Cardiac septum (tissue), 1 donor: ENCODE measurements around the gene HAGHL. TPM values are rescaled to one million over a fixed set of nuclear protein-coding genes. Genes with fewer than 3 reads are reported as not detected.
"Not testable (repeated sequence)": the region's sequence is repeated elsewhere in the genome, so short reads cannot be mapped to it uniquely, and the experiment has no call there.

Experiments
- DNase-seq: peaks from one replicate; pipeline ENCODE4 v3.0.0-alpha.2; 2020; ENCODE audit warnings: low spot score
- intact Hi-C: fragments of 100-400 bp; cut with DNase I; formaldehyde crosslinking; loops from one replicate; pipeline ENCODE4 v1.14.0; 2022
- total RNA-seq: library from RNA; stranded (reverse); fragmentation: NEBNext Ultra II Directional; extraction: Animal tissue kit (Norgen Biotek cat#: 25700); gene quantifications from one replicate; pipeline ENCODE4 v1.2.1, GENCODE V29; 2021
- donor health status: DM: no; HTN: no; CAD: no.

HAGHL gene
- total RNA-seq, 1 donor from 2014 or later, result 10.9 TPM

DNA sequence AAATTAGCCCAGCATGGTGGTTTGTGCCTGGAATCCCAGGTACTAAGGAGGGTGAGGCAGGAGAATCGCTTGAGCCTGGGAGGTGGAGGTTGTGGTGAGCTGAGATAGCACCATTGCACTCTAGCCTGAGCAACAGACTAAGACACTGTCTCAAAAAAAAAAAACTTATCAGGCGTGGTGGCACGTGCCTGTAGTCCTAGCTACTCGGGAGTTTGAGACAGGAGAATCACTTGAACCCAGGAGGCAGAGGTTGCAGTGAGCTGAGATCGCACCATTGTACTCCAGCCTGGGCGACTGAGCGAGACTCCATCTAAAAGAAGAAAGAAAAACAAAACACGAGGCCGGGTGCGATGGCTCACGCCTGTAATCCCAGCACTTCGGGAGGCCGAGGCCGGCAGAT is 16.0 kb downstream of the HAGHL start:
- DNase-seq, result not testable (repeated sequence)

GRCh38 chr16:743794-744500 is 17.0 kb downstream of the HAGHL start:
- intact Hi-C loops, result loop anchor here (5.0 kb wide), 1 partner anchor 43 kb away; the partner anchor contains the start of genes CHTF18 and RPUSD1
- no peak for DNase-seq

More for the DNA sequence above, 16.0 kb downstream of the HAGHL start:
- intact Hi-C loops, result loop anchor here (5.0 kb wide), 1 partner anchor 44 kb away; the partner anchor contains the start of genes CHTF18 and RPUSD1

DNA sequence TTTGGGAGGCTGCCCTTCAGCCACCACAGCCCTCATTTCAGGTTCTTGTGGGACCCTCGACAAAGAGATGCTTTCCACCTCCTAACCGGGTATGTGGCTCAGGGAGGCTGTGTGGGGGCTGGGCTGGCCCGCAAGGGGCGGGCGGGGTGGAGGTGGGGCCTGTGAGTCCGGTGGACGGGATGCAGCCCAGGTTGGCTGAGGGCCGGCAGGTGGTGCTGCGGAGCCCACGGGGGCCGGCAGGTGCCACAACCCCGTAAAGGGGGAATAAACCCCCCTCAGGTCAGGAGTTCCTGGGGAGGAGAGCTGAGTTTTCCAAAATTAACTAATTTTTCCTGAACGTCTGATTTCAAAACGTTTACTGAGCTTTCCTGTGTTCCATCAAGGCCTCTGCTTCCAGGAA is 18.8 kb downstream of the HAGHL start:
- DNase-seq, result no peak

GRCh38 chr16:746637-747036 is 19.7 kb downstream of the HAGHL start:
- intact Hi-C loops, result no loop called here
- DNase-seq, result no peak

More for the DNA sequence above, 18.8 kb downstream of the HAGHL start:
- intact Hi-C loops, result no loop called here

- intact Hi-C loops, result no loop called here
- DNase-seq, result no peak
These were observed 21.3 kb downstream of the HAGHL start for GRCh38 chr16:747978-748746.

GRCh38 chr16:749010-749409 is 22.1 kb downstream of the HAGHL start:
- DNase-seq, result no peak
- intact Hi-C loops, result no loop called here

- no peak for DNase-seq
These were observed 23.6 kb downstream of the HAGHL start for GRCh38 chr16:750485-750884.

GRCh38 chr16:751152-752006 is 24.5 kb downstream of the HAGHL start:
- no peak for DNase-seq
- intact Hi-C loops, result no loop called here

More at GRCh38 chr16:750485-750884, 23.6 kb downstream of the HAGHL start:
- intact Hi-C loops, result no loop called here

- no peak for DNase-seq
- intact Hi-C loops, result no loop called here
These were observed 25.1 kb downstream of the HAGHL start for GRCh38 chr16:752007-752312.

- DNase-seq, intact Hi-C loops: not testable (repeated sequence)
These were observed 27.3 kb downstream of the HAGHL start for GRCh38 chr16:754121-754607.

- no peak for DNase-seq
These were observed 27.8 kb downstream of the HAGHL start for GRCh38 chr16:754656-755055.

DNA sequence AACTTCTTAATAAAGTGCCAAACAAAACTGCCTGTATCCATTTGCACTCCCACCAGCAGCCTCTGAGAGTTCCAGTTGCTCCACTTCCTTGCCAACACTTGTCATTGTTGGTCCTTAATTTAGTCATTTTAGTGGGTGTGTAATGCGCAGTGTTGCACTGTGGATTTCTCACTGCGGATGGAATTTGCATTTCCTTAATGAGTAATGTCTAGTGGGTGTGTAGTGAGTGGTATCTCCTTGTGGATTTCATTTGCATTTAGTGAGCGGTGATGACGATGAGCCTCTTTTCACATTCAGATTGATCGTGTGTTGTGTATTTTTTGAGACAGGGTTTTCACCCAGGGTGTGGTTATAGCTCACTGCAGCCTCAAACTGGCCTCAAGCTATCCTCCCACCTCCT is 29.5 kb downstream of the HAGHL start:
- no peak for DNase-seq
- intact Hi-C loops, result no loop called here

More at GRCh38 chr16:754656-755055, 27.8 kb downstream of the HAGHL start:
- intact Hi-C loops, result no loop called here

GRCh38 chr16:759110-759910 is 32.4 kb downstream of the HAGHL start:
- intact Hi-C loops, result no loop called here
- no peak for DNase-seq

DNA sequence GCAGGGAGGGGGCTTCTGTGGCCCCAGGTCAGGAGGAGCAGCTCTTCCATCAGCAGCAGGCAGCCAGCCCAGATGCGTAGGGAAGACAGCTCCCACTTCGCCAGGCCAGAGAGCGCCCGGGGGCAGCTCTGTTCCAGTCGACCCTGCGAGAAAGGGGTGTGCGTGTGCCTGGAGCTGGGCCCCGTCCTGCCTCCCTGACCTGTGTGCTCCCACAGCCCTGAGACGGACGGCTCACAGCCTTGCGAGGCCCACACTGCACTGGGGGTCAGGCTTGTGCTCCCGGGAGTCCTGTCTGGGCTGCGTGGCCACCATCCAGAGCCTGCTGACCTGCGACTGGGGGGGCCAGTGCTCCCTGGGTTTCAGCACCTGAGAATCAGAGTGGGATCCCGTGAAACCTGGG is 33.2 kb downstream of the HAGHL start:
- DNase-seq, result no peak
- intact Hi-C loops, result no loop called here

DNA sequence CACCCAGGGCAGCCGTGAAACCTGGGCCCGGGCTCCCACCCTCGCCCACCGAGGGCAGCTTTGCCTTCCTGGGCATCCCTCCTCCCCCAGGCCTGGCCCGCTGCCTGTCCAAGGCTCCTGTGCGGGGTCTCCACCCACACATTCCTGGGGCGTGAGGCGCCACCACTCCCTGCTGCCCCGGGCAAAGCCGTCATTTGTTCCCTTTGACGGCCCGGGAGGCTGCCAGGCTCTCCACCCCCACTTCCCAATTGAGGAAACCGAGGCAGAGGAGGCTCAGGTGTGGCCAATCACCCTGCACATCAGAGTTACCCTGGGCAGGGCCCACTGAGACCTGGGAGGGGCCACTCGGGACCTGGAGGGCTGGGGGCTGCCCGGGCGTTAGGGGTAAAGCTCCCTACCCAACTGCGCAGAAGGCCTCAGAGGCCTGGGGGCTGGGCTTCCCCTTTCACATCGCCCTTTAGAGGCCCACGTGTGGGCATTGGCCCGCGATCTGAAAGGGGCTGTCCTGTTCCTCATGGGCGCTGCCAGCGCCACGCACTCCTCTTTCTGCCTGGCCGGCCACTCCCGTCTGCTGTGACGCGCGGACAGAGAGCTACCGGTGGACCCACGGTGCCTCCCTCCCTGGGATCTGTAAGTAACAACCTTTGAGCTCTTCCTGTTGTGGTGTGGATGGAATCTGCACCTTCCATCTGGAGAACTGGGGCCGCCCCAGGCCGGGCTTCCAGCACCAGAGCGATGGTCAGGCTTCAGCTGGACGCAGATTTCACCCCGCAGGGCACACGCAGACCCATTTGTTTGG is 33.8 kb downstream of the HAGHL start, which contains the start of gene MSLN:
Gene MSLN (plus strand): TSS at position 190 of the 799 bp plus-strand sequence. CDS start 1,947 bp downstream, outside the sequence.
- intact Hi-C loops, result no loop called here
- no peak for DNase-seq

DNA sequence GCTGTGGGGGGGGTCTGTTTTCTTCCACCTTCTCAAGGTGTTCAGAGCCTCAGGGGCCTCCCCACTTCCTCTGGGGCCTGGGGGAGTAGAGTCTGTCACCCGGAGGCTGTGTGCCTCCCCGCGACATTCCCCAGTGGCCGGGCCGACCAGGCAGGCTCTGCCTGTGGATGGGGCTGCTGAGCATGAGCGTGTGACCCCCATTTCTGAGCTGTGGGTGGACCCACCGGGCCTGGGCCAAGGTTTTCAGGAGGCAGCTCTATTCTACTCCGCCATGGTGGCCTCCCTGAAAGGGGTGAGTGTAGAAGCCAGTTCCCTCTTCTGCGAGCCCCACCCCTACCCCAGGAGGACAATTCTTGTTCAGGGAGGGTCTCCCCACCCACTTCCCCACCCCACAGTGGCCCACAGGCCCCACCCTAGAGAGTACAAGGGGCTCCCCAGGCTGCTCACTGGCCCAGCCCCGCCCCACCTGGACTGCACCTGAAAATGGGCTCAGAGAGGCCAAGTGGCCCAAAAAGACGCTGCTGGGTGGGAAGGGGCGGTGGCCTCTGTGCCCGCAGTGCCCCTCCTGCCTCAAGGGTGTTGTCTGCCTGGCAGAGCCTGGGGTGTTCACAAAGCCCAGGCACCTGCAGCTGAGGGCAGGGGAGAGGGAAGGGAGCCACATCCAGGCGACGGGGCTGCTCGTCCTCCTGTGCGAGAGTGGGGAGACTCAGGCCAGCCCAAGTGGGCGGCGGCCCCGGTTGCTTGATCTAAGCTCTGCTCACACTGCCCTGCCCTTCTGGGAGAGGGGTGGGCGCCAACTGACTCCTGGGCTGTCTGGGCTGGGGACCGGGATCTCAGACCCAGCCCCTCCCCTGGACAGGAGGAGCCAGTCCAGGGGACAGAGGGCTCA is 35.0 kb downstream of the HAGHL start:
- DNase-seq, result no peak
- intact Hi-C loops, result no loop called here

- intact Hi-C loops, result no loop called here
- no peak for DNase-seq
These were observed 35.8 kb downstream of the HAGHL start for GRCh38 chr16:762595-763268.
